KOPT-K1 (cell line): ENCODE data around the gene KATNB1.

Experiments used
- H3K27ac ChIP-seq: fragments of 200-600 bp; sonication (generic); 2 replicates; pipeline ENCODE4 v1.5.1; 2016; ENCODE audit warnings: antibody characterized with exemption, mild to moderate bottlenecking, low read depth, low read length; ENCODE audit not compliant: poor library complexity, severe bottlenecking
- H3K36me3 ChIP-seq: fragments of 200-600 bp; sonication (generic); 2 replicates; pipeline ENCODE4 v1.5.1; 2017; ENCODE audit warnings: antibody characterized with exemption, mild to moderate bottlenecking, low read length, moderate library complexity; ENCODE audit not compliant: insufficient read depth
- H3K9me3 ChIP-seq: fragments of 200-600 bp; sonication (generic); 2 replicates; pipeline ENCODE4 v1.5.1; 2017; ENCODE audit warnings: antibody characterized with exemption, low read length, mild to moderate bottlenecking; ENCODE audit not compliant: insufficient read depth, poor library complexity, severe bottlenecking

KATNB1 gene

DNA sequence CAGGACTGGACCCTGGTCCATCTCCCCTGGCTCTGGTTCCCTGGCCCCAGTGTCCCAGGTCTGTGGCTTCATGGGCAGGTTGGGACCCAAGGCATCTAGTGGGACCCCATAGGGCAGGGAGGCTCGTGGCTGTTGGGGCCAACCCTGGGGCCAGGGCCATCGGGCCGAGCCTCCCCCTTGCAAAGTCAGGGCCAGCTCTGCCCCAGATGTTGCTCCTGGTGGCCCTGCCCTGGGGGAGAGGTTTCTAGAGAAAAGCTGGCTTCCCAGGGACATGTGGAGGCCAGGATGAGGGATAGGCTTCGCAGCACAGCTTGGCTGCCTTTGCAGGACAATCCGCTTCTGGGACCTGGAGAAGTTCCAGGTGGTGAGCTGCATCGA, 16.6 kb downstream of the KATNB1 start:
- no peak overlapping the region for H3K27ac ChIP-seq

DNA sequence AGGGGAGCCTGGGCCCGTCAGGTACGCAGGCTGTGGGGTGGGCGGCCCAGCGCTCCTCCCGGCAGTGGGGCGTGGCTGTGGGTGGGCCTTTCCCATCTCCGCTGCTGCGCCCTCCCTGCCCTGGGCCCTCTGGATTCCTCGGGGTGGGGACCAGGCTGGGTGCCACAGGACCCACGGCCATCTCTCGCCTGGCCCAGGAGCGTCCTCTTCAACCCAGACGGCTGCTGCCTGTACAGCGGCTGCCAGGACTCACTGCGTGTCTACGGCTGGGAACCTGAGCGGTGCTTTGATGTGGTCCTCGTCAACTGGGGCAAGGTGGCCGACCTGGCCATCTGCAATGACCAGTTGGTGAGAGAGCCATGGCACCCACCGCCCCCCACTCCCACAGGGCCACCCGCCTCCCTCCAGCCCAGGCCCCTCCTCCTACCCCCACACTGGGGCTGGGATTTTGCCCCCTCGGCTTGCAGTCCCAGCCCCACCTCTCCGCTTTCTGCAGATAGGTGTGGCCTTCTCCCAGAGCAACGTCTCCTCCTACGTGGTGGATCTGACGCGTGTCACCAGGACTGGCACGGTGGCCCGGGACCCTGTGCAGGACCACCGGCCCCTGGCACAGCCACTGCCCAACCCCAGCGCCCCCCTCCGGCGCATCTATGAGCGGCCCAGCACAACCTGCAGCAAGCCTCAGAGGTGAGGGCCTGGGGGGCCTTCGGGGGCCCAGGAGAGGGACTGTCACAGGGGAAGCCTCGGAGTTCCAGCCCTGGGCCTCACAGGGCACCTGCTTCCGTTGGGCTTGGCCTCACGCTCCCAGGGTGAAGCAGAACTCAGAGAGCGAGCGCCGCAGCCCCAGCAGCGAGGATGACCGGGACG, 17.2 kb downstream of the KATNB1 start:
- no peak overlapping the region for H3K27ac ChIP-seq
- H3K36me3 ChIP-seq = peaks cover 79% of the 10 kb centered on the region
- H3K9me3 ChIP-seq = no peaks in the 10 kb centered on the region

More for the DNA sequence above, 16.6 kb downstream of the KATNB1 start:
- peaks cover 79% of the 10 kb centered on the region for H3K36me3 ChIP-seq
- H3K9me3 ChIP-seq = no peaks in the 10 kb centered on the region

DNA sequence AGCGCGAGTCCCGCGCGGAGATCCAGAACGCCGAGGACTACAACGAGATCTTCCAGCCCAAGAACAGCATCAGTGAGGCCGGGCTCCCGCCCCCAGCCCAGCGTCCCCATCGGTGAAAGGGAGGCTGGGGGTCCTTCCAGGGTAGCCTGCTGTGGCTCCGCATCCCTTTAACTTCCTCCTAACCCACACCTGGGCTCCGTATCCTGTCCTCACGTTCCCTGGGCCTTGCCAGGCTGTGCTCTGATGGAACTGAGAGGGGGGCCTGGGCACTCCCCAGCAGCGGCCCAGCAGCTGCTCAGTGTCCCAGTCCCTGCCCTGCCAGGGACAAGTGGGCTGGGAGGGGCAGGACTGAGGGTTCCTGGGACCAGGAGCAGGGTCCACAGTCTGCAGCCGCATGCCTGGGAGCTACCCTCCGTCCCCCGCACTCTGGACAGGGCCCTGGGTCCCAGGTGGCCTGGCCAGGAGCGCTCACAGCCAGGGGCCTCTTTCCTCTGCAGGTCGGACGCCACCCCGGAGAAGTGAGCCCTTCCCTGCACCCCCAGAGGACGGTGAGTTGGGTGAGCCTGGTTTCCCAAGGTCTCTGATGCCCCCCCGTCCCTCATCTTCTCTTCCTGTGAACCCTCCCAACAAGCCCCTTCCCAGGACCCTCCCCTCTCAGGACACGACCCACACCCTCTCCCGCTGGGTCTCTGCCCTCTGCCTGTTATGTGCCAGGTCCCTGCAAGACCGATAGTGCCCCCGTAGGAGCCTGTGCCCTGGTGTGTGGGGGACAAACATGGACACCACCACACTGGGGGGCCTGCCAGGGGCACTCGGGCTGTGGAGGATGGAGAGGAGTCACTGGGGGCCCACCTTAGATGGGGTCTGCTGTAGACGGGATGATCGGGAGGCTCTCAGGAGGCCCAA, 18.1 kb downstream of the KATNB1 start:
- Histone ChIP-seq H3K9me3 (no peaks in the 10 kb centered on the region), H3K36me3 (peaks cover 80% of the 10 kb centered on the region), H3K27ac (no peak overlapping the region)

DNA sequence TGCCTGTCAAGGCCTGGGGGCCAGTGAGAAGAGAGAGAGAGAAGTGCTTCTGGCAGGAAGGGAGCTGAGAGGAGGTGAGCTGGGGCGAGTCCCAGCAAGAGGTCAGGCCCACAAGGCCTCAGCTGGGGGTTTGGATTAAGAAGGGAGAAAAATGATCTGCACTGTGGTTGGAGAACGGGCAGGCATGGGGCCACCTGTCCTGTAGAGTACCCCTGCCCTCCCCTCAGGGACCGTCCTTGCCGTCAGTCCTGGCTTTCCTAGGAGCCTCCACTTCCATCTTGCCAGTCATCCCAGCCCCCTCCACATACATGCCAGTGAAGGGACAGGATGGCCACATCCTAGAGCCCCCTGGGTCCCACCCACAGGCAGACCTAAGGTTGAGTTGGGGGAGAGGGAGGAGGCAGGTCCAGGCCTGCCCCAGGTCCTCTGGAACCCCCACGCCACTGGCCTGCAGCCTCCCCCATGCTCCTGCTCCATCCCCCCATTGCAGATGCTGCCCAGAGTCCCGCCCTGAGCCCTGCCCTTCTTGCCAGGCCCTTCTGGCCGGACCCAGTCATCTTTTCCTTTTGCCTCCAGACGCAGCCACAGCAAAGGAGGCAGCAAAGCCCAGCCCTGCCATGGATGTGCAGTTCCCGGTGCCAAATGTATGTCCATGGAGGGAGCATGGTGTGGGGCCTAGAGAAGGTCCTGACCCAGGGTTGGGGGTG, 18.9 kb downstream of the KATNB1 start:
- Histone ChIP-seq H3K27ac (no peak overlapping the region), H3K36me3 (peaks cover 77% of the 10 kb centered on the region), H3K9me3 (no peaks in the 10 kb centered on the region)

DNA sequence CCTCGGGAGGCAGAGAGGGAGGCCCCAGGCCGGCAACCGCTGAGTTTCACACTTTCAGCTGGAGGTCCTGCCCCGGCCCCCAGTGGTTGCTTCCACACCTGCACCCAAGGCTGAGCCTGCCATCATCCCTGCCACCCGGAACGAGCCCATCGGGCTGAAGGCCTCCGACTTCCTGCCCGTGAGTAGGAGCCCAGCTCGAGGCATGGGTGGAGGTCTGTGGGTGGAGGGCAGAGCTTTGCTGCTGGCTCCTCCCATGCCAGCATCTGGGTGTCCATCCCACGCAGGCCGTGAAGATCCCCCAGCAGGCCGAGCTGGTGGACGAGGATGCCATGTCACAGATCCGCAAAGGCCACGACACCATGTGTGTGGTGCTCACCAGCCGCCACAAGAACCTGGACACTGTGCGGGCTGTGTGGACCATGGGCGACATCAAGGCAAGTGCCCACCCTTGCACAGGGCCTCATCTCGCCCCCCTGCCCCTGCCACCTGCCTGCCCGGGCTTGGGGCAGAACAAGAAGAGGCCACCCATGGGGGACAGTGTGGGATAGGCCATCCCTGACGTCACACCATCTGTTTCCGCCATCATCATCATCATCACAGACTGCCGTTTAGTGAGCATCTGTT, 19.6 kb downstream of the KATNB1 start:
- Histone ChIP-seq H3K27ac (no peak overlapping the region), H3K36me3 (peaks cover 77% of the 10 kb centered on the region), H3K9me3 (no peaks in the 10 kb centered on the region)

DNA sequence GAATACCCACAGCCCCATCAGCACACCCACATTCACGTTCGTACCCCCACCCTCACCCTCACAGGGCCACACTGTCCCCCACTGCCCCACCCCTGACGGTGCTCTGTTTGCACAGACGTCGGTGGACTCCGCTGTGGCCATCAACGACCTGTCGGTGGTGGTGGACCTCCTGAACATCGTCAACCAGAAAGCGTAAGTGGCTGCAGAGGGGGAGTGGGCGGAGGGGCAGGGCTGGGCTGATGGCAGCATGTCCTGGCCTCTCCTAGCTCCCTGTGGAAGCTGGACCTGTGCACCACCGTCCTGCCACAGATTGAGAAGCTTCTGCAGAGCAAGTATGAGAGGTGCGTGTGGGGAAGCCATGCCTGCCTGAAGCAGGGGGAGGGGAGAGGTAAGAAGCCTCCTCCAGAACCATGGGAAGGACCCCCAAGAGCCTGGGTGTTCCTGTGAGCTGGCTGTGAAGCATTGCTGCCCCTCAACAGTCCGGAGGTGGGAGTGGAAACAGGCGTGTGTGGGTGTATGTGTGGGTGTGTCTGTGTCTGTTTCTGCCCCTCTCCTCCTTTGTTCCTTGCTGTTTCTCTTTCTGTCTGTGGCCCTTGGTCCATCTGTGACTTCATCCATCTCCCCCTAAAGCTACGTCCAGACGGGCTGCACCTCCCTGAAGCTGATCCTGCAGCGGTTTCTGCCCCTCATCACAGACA, 20.3 kb downstream of the KATNB1 start:
- Histone ChIP-seq H3K27ac (no peak overlapping the region), H3K9me3 (no peaks in the 10 kb centered on the region), H3K36me3 (peaks cover 73% of the 10 kb centered on the region)

DNA sequence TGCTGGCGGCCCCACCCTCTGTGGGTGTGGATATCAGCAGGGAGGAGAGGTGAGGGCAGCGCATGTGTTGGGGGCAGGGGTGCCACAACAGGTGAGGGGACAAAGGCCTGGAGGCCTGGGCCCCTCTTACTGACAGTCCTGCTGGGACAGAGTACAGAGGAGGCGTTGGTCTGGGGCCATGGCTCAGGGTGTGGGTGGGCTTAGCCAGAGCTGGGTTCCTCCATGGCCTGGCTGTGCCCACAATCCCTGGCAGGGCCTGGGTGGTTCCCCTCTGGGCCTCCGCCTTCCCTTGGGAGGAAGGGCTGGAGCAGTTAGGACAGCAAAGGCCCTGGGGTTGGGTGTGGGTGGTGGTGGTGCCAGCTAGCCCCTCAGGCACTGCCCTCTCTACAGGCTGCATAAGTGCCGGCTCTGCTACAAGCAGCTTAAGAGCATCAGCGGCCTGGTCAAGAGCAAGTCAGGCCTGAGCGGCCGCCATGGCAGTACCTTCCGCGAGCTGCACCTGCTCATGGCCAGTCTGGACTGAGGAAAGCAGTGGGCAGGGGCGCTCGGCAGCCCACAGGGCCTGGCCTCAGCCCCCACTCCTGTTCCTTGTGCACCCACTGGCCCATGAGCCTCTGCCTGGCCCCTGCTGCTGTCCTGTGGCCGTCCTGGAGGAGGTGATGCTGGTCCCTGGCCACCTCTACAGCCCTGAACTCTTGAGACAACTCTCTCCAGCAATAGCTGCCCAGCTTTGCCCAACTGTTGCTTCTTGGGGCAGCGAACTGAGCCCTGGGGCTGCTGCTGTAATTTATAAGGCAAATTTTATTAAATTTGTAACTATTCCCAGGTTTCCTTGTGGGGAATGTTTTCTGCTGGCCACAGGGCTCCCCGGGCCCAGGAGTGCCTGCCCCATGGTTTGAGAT, 21.1 kb downstream of the KATNB1 start:
- Histone ChIP-seq H3K36me3 (peaks cover 66% of the 10 kb centered on the region), H3K9me3 (no peaks in the 10 kb centered on the region), H3K27ac (no peak overlapping the region)

DNA sequence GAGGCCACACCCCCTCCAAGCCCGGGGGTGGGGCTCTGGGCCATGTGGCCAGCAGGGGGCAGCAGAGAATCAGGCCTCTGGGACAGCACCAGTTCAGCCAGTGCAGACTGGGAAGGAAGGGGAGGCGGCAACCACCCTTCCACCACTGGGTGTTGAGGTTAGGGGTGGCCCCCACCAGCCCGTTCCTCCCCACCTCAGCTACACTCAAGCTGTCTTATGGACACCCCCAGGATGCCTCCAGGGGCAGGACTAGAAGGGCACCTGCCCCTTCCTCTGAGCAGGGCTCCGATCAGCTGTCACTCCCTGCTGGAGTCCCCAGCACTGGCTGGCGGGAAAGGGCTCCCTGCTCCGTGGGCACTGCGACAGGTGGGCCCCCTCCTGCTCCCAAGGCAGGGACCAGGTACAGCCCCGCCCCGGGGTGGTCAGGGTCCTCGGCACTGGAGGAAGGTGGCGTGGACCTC, 21.8 kb downstream of the KATNB1 start:
- H3K9me3 ChIP-seq = no peaks in the 10 kb centered on the region
- H3K27ac ChIP-seq = no peak overlapping the region
- peaks cover 59% of the 10 kb centered on the region for H3K36me3 ChIP-seq

DNA sequence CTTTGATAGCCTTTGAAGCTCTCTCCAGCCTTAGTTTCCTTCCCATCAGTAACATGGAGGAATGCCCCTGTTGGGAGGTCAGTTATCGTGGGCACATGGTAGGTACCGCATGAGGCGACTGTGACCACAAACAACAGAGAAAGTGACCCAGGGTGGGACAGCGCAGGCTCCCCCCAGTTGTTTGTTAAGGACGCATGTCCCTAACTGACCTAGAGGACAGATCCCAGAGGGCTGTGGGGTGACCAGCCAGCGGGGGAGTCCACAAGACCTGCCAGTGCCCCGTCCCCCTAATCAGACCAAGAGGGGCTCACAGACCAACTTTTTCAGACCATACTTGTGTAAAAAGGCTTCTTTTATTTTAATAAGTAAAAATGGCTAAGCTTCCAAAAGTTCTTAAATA, 22.3 kb downstream of the KATNB1 start:
- H3K27ac ChIP-seq = no peak overlapping the region
- no peaks in the 10 kb centered on the region for H3K9me3 ChIP-seq
- peaks cover 56% of the 10 kb centered on the region for H3K36me3 ChIP-seq

DNA sequence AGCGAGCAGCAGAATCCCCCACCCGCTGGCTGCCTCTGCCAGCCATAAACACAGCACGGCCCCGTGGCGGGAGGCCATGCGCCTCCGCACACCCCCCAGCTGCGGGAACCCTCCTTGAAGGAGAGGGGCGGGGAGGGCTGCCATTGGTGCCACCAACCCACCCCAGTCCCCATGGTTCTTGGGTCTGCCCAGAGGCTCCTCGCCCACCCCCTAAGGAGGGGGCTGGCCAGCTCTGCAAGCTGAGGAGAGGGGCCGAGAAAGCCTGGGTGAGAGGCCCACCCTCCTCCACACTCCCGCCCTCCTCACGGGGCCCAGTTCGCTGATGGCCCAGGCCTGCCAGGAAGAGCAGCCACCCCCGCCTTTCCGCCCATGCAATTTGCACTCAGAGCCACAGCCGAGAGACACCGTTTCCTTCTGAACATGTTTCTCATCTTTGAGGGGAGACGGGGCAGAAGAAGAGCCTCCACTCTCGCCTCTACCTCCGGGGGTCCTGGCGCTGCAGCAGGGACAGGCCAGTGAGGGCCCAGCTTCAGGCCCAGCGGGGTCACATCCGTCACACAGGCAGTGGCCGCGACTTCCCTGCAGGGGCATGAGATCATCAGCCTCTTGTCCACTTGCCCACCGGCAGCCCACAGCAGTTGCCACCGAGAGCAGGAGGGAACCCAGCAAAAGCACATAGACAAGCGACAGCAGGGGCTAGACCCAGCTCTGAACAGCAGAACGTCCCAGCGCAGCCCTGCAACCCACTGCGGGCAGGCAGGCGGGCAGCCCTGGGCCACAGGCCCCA, 23.0 kb downstream of the KATNB1 start:
- Histone ChIP-seq H3K9me3 (no peaks in the 10 kb centered on the region), H3K36me3 (peaks cover 50% of the 10 kb centered on the region), H3K27ac (no peak overlapping the region)

DNA sequence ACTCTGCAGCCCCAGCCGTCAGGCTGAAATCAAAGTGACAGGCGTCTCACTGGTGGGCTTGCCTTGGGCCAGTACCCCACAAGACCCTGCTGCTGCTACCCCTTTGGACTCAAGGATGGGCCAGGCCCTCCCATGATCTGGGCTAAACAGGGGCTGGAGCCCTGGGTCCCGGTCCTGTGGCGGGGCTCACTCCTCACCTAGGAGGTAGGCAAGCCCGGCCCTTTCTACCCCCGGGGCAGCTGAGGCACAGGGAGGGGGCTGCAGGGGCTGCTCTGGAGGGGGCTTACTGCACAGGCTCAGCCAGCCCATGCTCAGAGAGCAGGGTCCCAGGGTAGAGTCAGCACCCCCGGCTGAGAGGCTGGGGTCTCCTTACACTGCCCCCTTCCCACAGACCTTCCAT, 23.6 kb downstream of the KATNB1 start:
- Histone ChIP-seq H3K9me3 (no peaks in the 10 kb centered on the region), H3K27ac (no peak overlapping the region), H3K36me3 (peaks cover 43% of the 10 kb centered on the region; the same call in 1 of the 2 replicates)

DNA sequence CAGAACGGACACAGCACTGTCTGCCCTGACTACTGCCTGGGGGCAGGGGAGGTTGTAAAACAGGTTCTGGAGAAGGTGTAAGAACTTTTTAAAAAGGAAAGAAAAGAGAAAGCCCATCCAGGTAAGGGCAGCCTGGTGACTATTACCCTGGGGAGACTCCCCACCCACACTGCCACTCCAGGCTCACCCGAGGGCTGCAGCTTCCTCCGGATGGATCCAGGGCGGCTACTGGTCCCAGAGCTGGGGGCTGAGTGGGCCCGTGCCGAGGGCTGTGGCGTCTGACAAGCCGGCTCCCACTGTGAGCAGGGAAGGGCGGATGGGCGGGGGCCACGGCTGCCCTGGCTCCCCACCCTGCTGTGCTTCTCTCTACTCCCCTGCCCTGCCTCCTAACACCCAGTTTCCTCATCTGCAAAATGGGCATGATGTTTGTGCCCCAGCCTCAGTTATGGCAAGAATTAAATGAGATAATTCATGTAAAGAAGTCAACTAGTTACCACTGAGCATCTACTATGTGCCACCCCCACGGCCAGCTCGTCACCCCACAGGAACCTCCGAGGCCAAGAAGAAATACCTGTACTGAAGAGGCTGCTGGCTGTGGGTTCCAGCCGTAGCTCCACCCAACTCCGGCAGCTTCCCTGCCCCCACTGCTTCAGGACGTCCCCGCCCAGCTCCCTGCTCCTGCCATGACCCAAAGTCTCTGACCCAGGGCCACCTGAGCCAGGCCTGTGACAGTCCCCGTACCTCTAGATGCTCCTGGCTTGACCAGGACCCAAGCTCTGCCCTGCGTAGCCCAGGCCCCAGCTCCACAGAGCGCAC, 24.2 kb downstream of the KATNB1 start:
- no peak overlapping the region for H3K27ac ChIP-seq

More for the DNA sequence above, 24.2 kb downstream of the KATNB1 start:
- H3K9me3 ChIP-seq = no peaks in the 10 kb centered on the region
- peaks cover 37% of the 10 kb centered on the region; the same call in 1 of the 2 replicates for H3K36me3 ChIP-seq
